ENCODE data around the gene DHRS13. TPM values are rescaled to one million over a fixed set of nuclear protein-coding genes. Genes with fewer than 3 reads are reported as not detected.

The DHRS13 gene
- total and polyA plus RNA-seq, 10 of the 15 experiments (the other 5 are each of a cell fraction or from before 2014, with no cell fraction given), result 0.18 to 55.2 (median 31.3) TPM; not detected in 1

GRCh38 chr17:28949185-28950016 is 46.5 kb upstream of the DHRS13 start (continued):
- TF ChIP-seq RB1 (IDR thresholded peaks at IDR 0.05; ENCODE audit: borderline replicate concordance), result 0 out of 2 replicates have a peak, but pooled peaks have one; percentile 46
- TF ChIP-seq, protein P1, sequence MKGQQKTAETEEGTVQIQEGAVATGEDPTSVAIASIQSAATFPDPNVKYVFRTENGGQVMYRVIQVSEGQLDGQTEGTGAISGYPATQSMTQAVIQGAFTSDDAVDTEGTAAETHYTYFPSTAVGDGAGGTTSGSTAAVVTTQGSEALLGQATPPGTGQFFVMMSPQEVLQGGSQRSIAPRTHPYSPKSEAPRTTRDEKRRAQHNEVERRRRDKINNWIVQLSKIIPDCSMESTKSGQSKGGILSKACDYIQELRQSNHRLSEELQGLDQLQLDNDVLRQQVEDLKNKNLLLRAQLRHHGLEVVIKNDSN (IDR thresholded peaks at IDR 0.05; ENCODE audit: borderline replicate concordance, extremely low read length, insufficient read depth, low read depth, low read length), result no peak
- peak; percentile 94 for TF ChIP-seq YY1 (IDR thresholded peaks at IDR 0.05; ENCODE audit: low read depth, low read length)
- peak; percentile 92 for TF ChIP-seq NFXL1 (IDR thresholded peaks at IDR 0.05; ENCODE audit: borderline replicate concordance)
- no peak for TF ChIP-seq EED (IDR thresholded peaks at IDR 0.05; ENCODE audit: low read depth)
- TF ChIP-seq EGR1 (IDR thresholded peaks at IDR 0.05; ENCODE audit: borderline replicate concordance in 1 of 2, low read depth in 2 of 2, low read length in 2 of 2), result 0 out of 3 replicates have a peak, but pooled peaks of 1 of the 2 experiments have one; percentile 12
- no peak for TF ChIP-seq PBX3 (IDR thresholded peaks at IDR 0.05; ENCODE audit: insufficient replicate concordance, low read depth, low read length)
- TF ChIP-seq CHD2 (IDR thresholded peaks at IDR 0.05; ENCODE audit: borderline replicate concordance, low read depth, low read length), result 0 out of 2 replicates have a peak, but pooled peaks have one; percentile 1
- TF ChIP-seq NRF1 (conservative IDR thresholded peaks at IDR 0.05; ENCODE audit: low read depth, low read length), result no peak
- TF ChIP-seq, protein P2, sequence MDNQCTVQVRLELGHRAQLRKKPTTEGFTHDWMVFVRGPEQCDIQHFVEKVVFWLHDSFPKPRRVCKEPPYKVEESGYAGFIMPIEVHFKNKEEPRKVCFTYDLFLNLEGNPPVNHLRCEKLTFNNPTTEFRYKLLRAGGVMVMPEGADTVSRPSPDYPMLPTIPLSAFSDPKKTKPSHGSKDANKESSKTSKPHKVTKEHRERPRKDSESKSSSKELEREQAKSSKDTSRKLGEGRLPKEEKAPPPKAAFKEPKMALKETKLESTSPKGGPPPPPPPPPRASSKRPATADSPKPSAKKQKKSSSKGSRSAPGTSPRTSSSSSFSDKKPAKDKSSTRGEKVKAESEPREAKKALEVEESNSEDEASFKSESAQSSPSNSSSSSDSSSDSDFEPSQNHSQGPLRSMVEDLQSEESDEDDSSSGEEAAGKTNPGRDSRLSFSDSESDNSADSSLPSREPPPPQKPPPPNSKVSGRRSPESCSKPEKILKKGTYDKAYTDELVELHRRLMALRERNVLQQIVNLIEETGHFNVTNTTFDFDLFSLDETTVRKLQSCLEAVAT (IDR thresholded peaks at IDR 0.05), result 0 out of 2 replicates have a peak, but pooled peaks have one; percentile 13
- TF ChIP-seq ZBED1 (IDR thresholded peaks at IDR 0.05; ENCODE audit: borderline replicate concordance), result no peak
- no peak for TF ChIP-seq REST (IDR thresholded peaks at IDR 0.05; ENCODE audit: low read depth, low read length)
- no peak for TF ChIP-seq STAT1 (conservative IDR thresholded peaks at IDR 0.05)
- TF ChIP-seq SREBF2 (IDR thresholded peaks at IDR 0.05; ENCODE audit: low read length), result no peak
- TF ChIP-seq MEF2A (IDR thresholded peaks at IDR 0.05; ENCODE audit: insufficient read depth, low read depth, low read length), result 0 out of 2 replicates have a peak, but pooled peaks have one; percentile 24
- no peak for TF ChIP-seq HCFC1 (IDR thresholded peaks at IDR 0.05; ENCODE audit: low read length)
- TF ChIP-seq FOXK2 (IDR thresholded peaks at IDR 0.05), result peak; percentile 89
- TF ChIP-seq USF2 (IDR thresholded peaks at IDR 0.05; ENCODE audit: borderline replicate concordance, low read depth, low read length), result no peak
- TF ChIP-seq BRCA1 (IDR thresholded peaks at IDR 0.05; ENCODE audit: low read depth, low read length), result no peak
- no peak; the same call in 1 of the 2 replicates for TF ChIP-seq GATAD2B (conservative IDR thresholded peaks at IDR 0.05; ENCODE audit: low read depth)

Measured in GM12878 (cell line).